ENCODE results near the gene FBLN2. TPM values are rescaled to one million over a fixed set of nuclear protein-coding genes. Genes with fewer than 3 reads are reported as not detected.

Gene FBLN2
- total and polyA plus RNA-seq, 2 of the 4 experiments (the other 2 are of a cell fraction): 11.8 to 60.8 TPM

DNA sequence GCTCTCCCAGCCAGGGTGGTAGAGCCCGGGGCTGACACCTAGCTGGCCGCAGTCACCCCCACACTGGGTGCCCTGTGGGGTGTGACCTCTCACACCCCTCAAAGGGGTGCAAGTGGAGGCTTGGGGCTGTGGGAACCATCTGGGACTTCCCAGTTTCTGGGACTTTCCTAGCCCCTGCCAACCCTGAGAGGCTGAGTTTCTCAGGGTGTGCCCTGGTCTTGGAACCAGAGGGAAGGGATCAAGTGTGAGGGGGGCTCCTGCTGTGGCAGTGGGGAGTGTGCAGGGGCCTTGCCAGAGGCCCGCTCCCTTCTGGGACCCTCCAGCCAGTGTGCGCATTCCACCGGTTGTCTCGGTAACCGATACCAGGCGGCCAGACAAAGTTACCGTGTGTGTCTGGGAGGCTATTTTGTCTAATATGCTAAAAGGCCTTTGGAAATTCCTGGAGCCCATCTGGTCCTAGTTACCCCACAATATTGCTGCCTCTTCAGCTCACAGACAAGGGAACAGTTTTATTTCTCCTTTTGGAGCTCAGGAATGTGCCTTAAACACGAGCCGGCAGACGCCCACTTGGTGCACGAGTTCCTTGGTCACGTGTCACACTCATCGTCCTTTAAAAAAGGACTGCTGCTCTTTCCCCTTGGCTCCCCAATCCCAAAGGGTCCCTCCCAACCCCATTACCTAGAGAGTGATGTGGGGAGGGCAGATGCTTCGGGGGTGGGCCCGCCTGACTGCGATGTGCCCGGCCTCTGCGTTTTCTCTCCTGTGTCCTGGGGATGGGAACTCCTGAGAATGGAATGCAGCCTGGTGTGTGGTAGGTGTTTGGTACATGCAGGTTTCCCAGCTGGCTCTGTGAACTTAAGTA, 35.6 kb upstream of the FBLN2 start:
- in situ Hi-C loops (cut with MboI; ENCODE audit: low sequenced_read_pairs): no loop called here
- 70% methylated on average over 2 of the region's 20 CpGs; no CpG with 5 or more reads in 1 of the 2 experiments for WGBS, 2 experiments (ENCODE audit: extremely low coverage in 2 of 2, insufficient read length in 1 of 2)
- Histone ChIP-seq H4K91ac (ENCODE audit: insufficient read depth, low read depth, low read length) (no peak overlapping the region), H4K8ac (ENCODE audit: low read depth in 2 of 2, low read length in 2 of 2) (no peak overlapping the region), H3K56ac (ENCODE audit: extremely low read depth, insufficient read depth, low read length) (no peak overlapping the region), H2BK15ac (ENCODE audit: low read depth, low read length) (no peak overlapping the region), H3K4me1 (ENCODE audit: control insufficient read depth, insufficient read depth, low read length) (peaks cover 2% of the 10 kb centered on the region; the same call in 1 of the 2 replicates), H2BK5ac (ENCODE audit: low read depth, low read length, poor library complexity, severe bottlenecking) (no peak overlapping the region), H3K9me3 (ENCODE audit: control insufficient read depth, insufficient read depth, low read length) (no peaks in the 10 kb centered on the region), H4K5ac (ENCODE audit: low read depth, low read length) (no peak overlapping the region), H2BK20ac (ENCODE audit: low read depth, low read length) (no peak overlapping the region), H2AK5ac (ENCODE audit: low read depth, low read length) (no peak overlapping the region), H2AFZ (replicated peaks; ENCODE audit: low read length, poor library complexity) (peak overlapping the region; percentile 2), H2AK9ac (replicated peaks; ENCODE audit: low read depth, low read length, poor library complexity) (peak overlapping the region; percentile 37), H3K27ac (ENCODE audit: insufficient read depth, low read length) (no peak overlapping the region), H3K4me2 (ENCODE audit: low read depth, low read length) (no peak overlapping the region), H3K4ac (ENCODE audit: low read depth, low read length) (no peak overlapping the region), H2BK120ac (ENCODE audit: low read depth, low read length) (no peak overlapping the region), H3K36me3 (ENCODE audit: control insufficient read depth, insufficient read depth, low read length) (no peaks in the 10 kb centered on the region), H3K27me3 (ENCODE audit: control insufficient read depth, insufficient read depth, low read length) (no peaks in the 10 kb centered on the region), H3K9me1 (ENCODE audit: insufficient read depth, low read length) (0 out of 2 replicates have a peak, but pooled peaks cover 3% of the 10 kb centered on the region), H3K4me3 (ENCODE audit: insufficient read depth, low read depth, low read length) (no peak overlapping the region), H3K23ac (ENCODE audit: low read depth, low read length) (no peak overlapping the region), H3K9ac (ENCODE audit: low read depth, low read length) (no peak overlapping the region), H4K20me1 (ENCODE audit: insufficient read depth, low read length) (no peaks in the 10 kb centered on the region), H3K79me1 (ENCODE audit: low read depth in 1 of 2, low read length in 2 of 2) (no peaks in the 10 kb centered on the region), H3K18ac (ENCODE audit: low read depth, low read length) (no peak overlapping the region), H3K14ac (replicated peaks; ENCODE audit: low read depth, low read length) (no peak overlapping the region)
- CTCF ChIA-PET: interaction anchor here (1.6 kb wide), 1 partner anchor 129 kb away, joined by 4 read pairs; no protein-coding TSS in a partner anchor
- intact Hi-C loops (cut with micrococcal nuclease): no loop called here
- DNase-seq: peak; percentile 17
- dilution Hi-C loops (cut with HindIII; ENCODE audit: low sequenced_read_pairs, unreplicated experiment): no loop called here
- peak; percentile 18 for ATAC-seq (ENCODE audit: low read depth)
- BruUV-seq (replicated peaks): no TSS peak
- POLR2A ChIA-PET (ENCODE audit: unreplicated experiment): no interaction called here
- TF ChIP-seq, protein P1, sequence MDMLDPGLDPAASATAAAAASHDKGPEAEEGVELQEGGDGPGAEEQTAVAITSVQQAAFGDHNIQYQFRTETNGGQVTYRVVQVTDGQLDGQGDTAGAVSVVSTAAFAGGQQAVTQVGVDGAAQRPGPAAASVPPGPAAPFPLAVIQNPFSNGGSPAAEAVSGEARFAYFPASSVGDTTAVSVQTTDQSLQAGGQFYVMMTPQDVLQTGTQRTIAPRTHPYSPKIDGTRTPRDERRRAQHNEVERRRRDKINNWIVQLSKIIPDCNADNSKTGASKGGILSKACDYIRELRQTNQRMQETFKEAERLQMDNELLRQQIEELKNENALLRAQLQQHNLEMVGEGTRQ (IDR thresholded peaks at IDR 0.05; ENCODE audit: low read depth, low read length): peak; percentile 56; the same call in 1 of the 2 replicates
- TF ChIP-seq BHLHE40 (IDR thresholded peaks at IDR 0.05; ENCODE audit: low read depth, low read length) (peak; percentile 77; the same call in 1 of the 2 replicates), MAFK (IDR thresholded peaks at IDR 0.05; ENCODE audit: low read depth, low read length) (no peak), CHD1 (IDR thresholded peaks at IDR 0.05; ENCODE audit: low read depth, low read length) (no peak), RFX5 (IDR thresholded peaks at IDR 0.05; ENCODE audit: low read depth, low read length) (no peak), CEBPB (IDR thresholded peaks at IDR 0.05; ENCODE audit: low read depth, low read length) (no peak)

Measured in IMR-90 (cell line).